GM12874 (cell line): ENCODE measurements around the gene DDX1.

Source experiments
- TF ChIP-seq, protein P1 (sequence below): IDR thresholded peaks from 2 replicates; pipeline ENCODE4 v1.5.1; 2011; ENCODE audit warnings: low read depth, mild to moderate bottlenecking, control low read depth, low read length, moderate library complexity; ENCODE audit not compliant: insufficient read depth

Gene DDX1

GRCh38 chr2:15643791-15644585, 52.3 kb downstream of the DDX1 start:
- TF ChIP-seq, protein P1, sequence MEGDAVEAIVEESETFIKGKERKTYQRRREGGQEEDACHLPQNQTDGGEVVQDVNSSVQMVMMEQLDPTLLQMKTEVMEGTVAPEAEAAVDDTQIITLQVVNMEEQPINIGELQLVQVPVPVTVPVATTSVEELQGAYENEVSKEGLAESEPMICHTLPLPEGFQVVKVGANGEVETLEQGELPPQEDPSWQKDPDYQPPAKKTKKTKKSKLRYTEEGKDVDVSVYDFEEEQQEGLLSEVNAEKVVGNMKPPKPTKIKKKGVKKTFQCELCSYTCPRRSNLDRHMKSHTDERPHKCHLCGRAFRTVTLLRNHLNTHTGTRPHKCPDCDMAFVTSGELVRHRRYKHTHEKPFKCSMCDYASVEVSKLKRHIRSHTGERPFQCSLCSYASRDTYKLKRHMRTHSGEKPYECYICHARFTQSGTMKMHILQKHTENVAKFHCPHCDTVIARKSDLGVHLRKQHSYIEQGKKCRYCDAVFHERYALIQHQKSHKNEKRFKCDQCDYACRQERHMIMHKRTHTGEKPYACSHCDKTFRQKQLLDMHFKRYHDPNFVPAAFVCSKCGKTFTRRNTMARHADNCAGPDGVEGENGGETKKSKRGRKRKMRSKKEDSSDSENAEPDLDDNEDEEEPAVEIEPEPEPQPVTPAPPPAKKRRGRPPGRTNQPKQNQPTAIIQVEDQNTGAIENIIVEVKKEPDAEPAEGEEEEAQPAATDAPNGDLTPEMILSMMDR: no peak

DNA sequence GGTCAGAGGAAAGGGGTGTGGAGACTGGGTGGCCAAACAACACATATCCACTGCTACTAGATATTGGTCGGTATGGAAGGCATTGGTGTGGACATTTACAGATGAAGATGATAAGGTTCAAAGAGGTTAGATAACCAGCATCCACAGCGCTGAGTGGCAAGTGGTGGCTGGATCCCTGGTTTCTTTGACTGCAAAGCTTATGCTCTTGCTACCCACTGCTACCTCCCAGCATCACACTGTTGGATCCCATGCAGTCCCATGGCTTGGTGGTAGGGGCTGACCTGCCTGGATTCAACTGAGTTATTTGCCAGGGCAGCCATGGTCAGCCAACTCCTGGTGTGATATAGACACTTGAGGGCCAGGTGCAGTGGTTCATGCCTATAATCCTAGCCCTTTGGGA, 53.6 kb downstream of the DDX1 start:
- TF ChIP-seq, protein P1: no peak

GRCh38 chr2:15645720-15646385, 54.2 kb downstream of the DDX1 start:
- TF ChIP-seq, protein P1: no peak

- TF ChIP-seq, protein P1: no peak
Measured at GRCh38 chr2:15646661-15647060, 55.0 kb downstream of the DDX1 start.

DNA sequence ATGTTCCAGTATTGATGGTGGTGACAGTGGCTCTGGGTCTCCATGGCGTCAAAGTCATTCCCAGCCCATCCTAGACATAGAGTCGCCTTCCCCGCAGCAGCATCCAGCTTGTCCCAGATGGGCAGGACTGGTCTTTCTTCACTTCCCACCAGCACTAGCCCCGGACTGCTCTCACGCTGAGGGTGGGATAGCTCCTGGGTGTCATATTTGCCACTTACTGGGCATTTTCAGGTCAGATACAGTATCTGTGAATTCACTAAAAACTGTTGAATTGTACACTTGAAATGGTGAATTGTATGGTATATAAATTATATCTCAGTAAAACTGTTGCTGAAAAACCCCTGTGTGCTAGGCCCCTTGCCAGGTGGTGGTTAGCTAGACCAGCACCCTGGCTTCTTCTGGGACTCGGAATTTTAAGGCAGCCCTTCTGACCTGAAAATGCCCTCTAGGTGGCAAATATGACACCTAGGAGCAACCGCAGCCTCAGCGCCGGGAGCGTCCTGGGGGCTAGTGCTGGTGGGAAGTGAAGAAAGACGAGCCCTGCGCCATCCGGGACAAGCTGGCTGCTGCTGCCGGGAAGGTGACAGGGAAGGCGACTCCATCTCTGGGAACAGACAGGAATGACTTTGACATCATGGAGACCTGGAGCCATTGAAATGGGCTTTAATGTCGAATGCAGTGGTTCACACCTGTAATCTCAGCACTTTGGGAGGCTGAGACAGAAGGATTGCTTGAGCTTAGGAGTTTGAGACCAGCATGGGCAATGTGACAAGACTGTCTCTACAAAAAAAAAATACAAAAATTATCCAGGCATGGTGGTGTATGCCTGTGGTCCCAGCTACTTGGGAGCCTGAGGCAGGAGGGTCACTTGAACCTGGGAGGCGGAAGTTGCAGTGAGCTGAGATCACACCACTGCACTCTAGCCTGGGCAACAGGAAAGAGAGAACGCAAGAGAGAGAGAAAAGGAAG, 56.2 kb downstream of the DDX1 start:
- TF ChIP-seq, protein P1: no peak

DNA sequence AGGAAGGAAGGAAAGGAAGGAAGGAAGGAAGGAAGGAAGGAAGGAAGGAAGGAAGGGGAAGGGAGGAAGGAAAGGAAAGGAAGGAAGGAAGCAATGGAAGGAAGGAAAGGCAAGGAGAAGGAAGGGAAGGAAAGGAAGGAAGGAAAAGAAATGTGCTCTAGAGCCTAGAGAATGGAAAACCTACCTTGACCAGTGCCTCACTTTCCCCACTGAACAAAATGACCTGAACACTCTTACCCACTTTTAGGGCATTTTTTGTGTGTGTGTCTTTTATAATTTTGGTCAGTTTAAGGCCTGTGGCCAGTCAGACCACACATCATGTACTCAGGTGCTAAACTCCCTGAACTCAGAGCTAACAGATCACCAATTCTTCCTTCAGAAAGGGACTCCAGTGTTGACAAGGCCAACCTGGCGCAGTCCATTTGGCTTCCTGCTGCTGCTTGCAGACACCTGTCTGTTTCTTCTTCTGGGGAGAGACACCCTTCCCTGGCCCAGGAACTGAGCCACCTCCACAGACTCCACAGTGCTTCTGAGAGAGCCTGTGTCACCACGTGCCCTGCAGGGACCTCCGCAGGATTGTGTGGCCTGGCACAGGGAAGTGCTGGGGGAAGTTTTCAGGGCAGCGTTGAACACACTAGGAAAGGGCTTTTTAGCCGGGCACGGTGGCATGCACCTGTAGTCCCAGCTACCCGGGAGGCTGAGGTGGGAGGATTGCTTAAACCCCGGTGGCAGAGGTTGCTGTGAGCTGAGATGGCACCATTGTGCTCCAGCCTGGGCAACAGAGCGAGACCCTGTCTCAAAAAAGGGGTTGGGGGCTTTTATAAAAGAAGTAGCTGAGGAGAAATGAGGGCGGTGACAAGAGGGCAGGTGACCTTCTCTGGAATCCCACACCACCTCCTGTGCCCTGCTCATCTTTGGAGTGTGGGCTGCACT, 57.2 kb downstream of the DDX1 start:
- TF ChIP-seq, protein P1: no peak
